Right ventricle myocardium superior (tissue), 1 donor: ENCODE measurements around the gene FFAR1. TPM values are rescaled to one million over a fixed set of nuclear protein-coding genes. Genes with fewer than 3 reads are reported as not detected.

Experiments
- ATAC-seq: fragments of 200-7000 bp; cut with Tn5 transposase; one replicate; pipeline ENCODE4 v1.9.1; 2020; ENCODE audit warnings: mild to moderate bottlenecking; ENCODE audit not compliant: poor library complexity
- DNase-seq: peaks from one replicate; pipeline ENCODE4 v3.0.0-alpha.2; 2020
- intact Hi-C: fragments of 100-400 bp; cut with DNase I; formaldehyde crosslinking; loops from one replicate; pipeline ENCODE4 v1.11.2; 2022
- total RNA-seq: library from RNA; stranded (reverse); fragmentation: NEBNext Ultra II Directional; extraction: Animal tissue kit (Norgen Biotek cat#: 25700); gene quantifications from one replicate; pipeline ENCODE4 v1.2.1, GENCODE V29; 2021
- donor health status: DM: no; HTN: yes; CAD: no; lungs with severe emphysema.

FFAR1 gene
- total RNA-seq, 1 donor from 2014 or later: not detected

- intact Hi-C loops: no loop called here
- ATAC-seq: no peak
- DNase-seq: no peak
These were observed 34.1 kb upstream of the FFAR1 start for GRCh38 chr19:35313587-35313986.

- intact Hi-C loops: no loop called here
- ATAC-seq (no peak), DNase-seq (no peak)
These were observed 33.7 kb upstream of the FFAR1 start for GRCh38 chr19:35314031-35314430.

GRCh38 chr19:35314858-35315470 lies 32.7 kb upstream of the FFAR1 start:
- peak; percentile 22 for DNase-seq
- no peak for ATAC-seq

GRCh38 chr19:35315883-35316282 lies 31.8 kb upstream of the FFAR1 start:
- intact Hi-C loops: no loop called here
- ATAC-seq (no peak), DNase-seq (peak; percentile 10)

More at GRCh38 chr19:35314858-35315470, 32.7 kb upstream of the FFAR1 start:
- intact Hi-C loops: no loop called here

DNA sequence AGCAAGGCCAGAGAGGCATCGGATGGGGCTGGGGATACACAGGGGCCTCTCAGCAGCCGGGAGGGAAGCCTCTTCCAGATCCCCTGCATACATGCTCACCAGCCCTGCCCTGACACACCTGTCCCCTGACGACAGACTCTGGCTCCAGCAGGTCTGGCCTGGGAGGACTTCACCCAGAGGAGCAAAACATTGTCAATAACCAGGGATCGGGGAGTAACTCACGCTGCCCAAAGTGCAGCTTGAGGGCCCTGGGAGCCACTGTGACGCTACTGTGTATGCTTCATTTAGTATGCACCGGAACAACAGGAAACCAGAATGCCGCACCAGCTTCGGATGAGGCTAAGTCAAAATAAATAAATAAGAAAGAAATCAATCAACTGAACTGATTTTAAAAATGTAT lies 31.1 kb upstream of the FFAR1 start:
- intact Hi-C loops: no loop called here
- DNase-seq: peak; percentile 10
- no peak for ATAC-seq

- ATAC-seq: no peak
- intact Hi-C loops: no loop called here
- DNase-seq: peak; percentile 28
These were observed 30.1 kb upstream of the FFAR1 start for GRCh38 chr19:35317464-35318043.

GRCh38 chr19:35318679-35319448 lies 28.8 kb upstream of the FFAR1 start:
- peak; percentile 59 for ATAC-seq
- intact Hi-C loops: no loop called here
- DNase-seq: peak; percentile 57

GRCh38 chr19:35320065-35320713 lies 27.5 kb upstream of the FFAR1 start:
- DNase-seq (peak; percentile 32), ATAC-seq (peak; percentile 12)
- intact Hi-C loops: no loop called here

- DNase-seq (no peak), ATAC-seq (no peak)
- intact Hi-C loops: no loop called here
These were observed 26.4 kb upstream of the FFAR1 start for GRCh38 chr19:35321291-35321690.

DNA sequence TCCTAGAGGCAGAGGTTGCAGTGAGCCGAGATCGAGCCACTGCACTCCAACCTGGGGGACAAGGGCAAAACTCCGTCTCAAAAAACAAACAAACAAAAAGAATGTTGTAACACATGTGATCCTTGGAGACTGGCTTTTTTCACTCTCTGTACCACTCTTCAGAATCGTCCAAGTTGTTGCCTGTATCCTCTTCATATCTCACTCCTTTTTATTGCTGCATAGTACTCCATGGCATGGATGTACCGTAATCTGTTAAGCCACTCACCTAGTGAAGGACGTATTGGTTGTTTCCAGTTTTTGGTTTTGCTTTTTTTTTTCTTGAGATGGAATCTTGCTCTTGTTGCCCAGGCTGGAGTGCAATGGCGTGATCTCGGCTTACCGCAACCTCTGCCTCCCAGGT lies 25.7 kb upstream of the FFAR1 start:
- intact Hi-C loops: no loop called here
- DNase-seq (peak; percentile 3), ATAC-seq (no peak)

- ATAC-seq (no peak), DNase-seq (peak; percentile 5)
- intact Hi-C loops: no loop called here
These were observed 20.1 kb upstream of the FFAR1 start for GRCh38 chr19:35327642-35328041.

DNA sequence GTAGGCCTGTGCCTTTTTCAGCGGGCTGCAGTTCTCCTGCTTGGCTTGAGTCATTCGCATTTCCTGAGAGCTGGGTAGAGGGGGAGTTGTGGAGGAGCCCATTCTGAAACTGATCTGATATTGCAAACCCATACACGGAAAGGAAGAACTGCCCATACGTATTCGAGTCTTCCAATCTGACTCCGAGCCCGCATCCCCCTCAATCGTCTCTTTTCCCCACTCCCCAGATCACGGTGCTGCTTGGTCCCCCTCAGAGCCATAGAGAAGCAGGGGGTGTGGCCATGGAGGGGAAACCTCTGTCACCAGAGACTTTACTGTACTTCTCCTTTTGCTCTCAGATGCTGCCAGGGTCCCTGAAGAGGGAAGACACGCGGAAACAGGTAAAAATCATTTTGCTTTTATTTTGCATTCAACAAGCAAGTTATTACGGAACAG lies 18.8 kb upstream of the FFAR1 start, which contains the start of gene CD22:
TSS of gene CD22 (plus strand) at position 337 of the 435 bp plus-strand sequence. CDS start 2,854 bp downstream, outside the sequence.
- peak; percentile 6 for DNase-seq
- ATAC-seq: no peak
- intact Hi-C loops: no loop called here

GRCh38 chr19:35329323-35329722 lies 18.4 kb upstream of the FFAR1 start:
- intact Hi-C loops: no loop called here
- no peak for ATAC-seq
- DNase-seq: peak; percentile 7

DNA sequence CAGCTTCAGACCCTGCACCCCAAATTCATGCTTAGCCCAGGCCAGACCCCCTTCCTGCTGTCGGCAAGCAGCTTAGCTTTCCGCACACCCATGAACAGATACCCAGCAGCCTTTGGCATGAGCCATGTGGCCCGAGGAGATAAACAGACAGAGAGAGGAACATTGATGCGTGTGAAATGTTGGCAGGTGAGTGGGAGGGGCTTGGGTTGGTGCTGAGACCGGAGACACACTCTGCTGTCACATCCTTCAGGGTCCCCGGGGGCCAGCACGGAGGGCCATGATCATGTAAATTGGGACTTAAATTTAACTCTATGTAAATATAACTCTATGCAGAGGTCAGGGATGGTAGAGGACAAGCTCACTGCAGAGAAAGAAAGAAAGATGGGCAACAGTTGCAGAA lies 17.2 kb upstream of the FFAR1 start:
- ATAC-seq: no peak
- intact Hi-C loops: no loop called here
- DNase-seq: peak; percentile 32

- intact Hi-C loops: no loop called here
- DNase-seq: peak; percentile 22
- ATAC-seq: no peak
These were observed 16.0 kb upstream of the FFAR1 start for GRCh38 chr19:35331551-35332214.

DNA sequence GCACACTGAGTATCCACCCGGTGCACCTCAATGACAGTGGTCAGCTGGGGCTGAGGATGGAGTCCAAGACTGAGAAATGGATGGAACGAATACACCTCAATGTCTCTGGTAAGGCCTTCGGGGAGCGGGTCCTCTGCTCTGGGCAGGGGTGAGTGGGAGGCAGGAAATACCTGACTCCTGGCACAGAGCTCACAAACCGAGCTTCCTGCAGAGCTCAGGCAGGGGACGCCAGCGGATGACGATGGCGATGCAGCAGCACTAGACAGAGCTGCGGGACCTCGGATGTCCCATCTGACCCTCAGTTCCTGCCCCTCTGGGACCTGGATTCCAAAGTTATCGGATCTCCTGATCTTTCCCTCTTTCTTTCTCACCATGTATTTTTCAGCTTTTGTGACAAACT lies 14.9 kb upstream of the FFAR1 start:
- intact Hi-C loops: no loop called here
- DNase-seq (peak; percentile 16), ATAC-seq (no peak)

DNA sequence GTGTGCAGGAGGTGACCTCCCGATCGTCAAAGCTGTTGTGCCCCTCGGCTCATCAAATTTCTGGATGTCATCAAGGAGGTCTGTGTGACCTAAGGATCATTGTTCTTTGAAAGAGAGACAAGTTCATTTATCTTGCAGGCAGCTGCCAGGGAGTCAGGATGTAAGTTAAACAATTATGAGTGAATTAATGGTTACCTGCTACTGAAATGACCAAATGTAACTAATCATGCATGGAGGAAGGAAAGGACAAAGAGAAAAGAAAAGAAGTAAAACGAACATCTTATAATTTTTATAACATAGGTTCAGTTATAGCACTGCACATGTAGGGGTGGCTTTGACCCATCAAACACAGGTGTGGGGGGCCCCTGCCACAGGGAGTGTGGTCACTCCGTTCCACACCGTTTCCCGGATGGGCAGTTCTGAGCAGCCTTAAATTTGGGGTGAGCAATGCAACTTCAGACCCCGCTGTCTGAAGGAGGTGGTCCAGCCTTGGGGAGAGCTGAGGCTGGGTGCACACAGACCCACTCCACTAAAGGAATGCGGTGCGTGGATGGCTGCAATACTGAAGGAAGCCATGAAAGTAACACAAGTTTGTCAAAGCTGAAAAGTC lies 13.5 kb upstream of the FFAR1 start:
- intact Hi-C loops: no loop called here
- ATAC-seq (no peak), DNase-seq (peak; percentile 12)

DNA sequence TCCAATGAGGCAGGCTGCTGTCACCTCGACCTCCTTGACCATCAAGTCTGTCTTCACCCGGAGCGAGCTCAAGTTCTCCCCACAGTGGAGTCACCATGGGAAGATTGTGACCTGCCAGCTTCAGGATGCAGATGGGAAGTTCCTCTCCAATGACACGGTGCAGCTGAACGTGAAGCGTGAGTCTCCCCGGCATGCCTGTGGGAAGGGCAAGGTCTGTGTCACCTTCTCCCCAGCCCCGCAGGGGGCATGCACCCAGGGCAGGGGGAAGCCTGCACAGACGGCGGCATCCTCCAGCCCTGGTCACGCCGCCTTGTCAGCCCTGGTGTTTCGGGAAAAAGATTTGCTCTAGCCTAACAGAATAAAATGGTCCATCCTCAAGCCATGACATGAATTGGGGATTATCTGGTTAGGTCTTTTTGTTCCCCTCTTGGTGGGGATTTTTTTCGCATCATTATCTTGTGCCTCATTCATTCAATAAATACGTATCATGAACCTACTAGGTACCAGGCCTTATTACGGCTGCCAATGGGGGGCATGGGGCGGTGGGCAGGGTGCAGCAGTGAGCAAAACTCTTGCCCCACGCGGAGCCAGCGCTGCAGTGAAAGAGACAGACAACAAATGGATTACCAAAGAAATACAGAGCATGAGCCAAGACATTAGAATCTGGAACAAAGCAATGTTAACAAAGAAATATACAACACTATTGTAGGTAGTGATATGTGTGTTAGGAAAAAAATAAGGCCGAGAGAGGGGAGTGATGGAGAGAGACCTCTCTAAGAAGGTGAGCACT lies 11.3 kb upstream of the FFAR1 start:
- DNase-seq: peak; percentile 8
- intact Hi-C loops: no loop called here
- ATAC-seq: no peak
